T47D (cell line): ENCODE measurements around the gene KTN1.

Experiments used
- DNase-seq, 2 experiments: peaks; one replicate each; pipeline versions ENCODE4 v3.0.0 to v3.0.0-alpha.2; 2011 to 2012; ENCODE audit warnings: low read depth in 1 of 2, low spot score in 1 of 2
- JUND ChIP-seq: IDR thresholded peaks from 2 replicates; pipeline ENCODE4 v1.6.1; 2012; ENCODE audit warnings: low read depth
- in situ Hi-C: cut with HindIII; loops from 2 replicates; pipeline ENCODE4 v1.10.0; 2016; ENCODE audit warnings: low sequenced_read_pairs, low pct_unique_long_range_greater_than_20kb

KTN1 gene

DNA sequence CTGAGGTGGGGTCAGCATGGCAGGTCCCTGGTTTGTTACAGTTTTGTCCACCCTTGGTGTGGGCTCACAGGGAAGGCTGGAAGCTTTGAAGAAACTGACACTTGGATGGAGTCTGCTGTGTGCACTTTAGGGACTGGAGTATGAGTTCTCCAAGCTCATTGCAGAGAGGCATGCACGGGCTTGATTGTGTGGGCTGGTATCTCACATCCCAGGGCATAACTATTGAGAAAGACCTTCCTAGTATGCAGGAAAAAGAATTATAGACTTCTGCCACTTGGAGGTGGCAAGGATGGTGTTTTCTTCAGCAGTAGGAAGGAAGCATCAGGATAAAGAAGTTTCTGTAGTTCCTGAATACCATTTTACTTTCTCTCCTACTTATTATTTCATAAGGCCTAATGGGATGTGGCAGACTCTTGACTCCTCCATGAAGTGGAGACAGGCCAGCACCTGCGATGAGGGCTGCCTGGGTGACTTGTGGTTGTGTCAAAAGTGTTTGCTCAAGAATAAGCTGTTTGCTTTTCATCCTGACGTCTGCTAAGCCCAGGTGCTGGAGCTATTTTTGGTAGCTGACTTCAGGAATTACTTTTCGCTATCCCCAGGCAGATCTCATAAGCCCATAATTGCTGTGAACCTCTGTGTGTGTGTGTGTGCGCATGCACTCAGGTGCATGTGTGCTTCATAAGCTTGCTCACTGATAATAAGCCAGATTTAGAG lies 125.8 kb downstream of the KTN1 start:
- in situ Hi-C loops = no loop called here
- DNase-seq = peak; percentile 39 to 94

DNA sequence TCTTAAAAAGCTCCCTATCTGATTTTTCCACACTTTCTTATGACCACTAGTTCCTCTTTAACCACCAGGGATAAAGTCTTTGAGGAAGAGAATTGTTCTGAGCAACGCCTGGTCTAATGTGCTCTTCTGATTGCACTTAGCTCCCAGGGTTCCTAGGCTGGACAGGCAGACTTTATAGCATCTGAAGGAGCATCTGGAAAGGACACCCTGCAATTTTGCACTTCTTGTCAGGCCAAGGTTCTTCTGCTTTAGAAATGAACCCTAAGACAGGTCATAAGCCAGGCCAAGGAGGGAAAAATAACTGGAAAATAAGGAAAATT lies 126.3 kb downstream of the KTN1 start:
- no peak for DNase-seq
- in situ Hi-C loops = no loop called here
- no peak for TF ChIP-seq JUND

More for the DNA sequence above, 125.8 kb downstream of the KTN1 start:
- TF ChIP-seq JUND = peak; percentile 46; the same call in 1 of the 2 replicates

DNA sequence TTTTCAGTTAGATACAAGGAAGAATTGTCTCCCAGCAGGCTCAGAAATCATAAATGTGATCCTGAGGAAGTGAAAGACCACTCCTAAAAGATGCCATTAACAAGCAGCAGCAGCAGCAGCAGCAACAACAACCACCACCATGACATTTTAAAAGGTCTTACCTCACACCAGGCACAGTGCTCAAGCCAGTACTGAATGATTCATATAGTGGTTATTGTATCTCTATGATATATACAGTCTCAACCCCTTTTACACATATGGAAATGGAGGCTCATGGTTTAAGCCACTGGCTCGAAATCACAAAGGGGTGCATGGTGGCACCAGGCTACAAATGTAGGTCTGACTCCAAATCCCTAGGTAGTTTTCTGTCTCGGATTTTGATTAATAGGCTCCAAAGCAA lies 126.9 kb downstream of the KTN1 start:
- DNase-seq = no peak
- in situ Hi-C loops = no loop called here
- TF ChIP-seq JUND = no peak

DNA sequence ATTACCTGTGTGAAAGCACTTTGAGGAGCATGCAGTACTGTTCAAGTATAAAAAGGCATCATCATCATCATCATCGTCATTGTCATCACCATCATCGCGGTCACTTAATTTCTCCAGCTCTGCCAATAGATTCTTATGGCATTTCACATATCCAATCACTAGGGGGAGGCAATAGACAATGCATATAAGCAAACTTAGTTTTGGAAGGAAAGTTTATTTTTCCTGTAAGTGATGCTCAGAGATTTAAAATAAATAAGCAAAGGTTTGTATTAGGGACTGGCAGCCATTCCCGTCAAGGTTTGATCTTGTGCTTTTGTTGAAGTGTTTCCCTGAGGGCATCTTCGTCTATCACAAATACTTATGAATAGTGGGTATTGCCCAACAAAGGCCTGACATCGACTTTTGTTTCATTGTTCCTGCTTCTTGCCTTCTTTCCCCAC lies 127.4 kb downstream of the KTN1 start:
- TF ChIP-seq JUND = no peak
- DNase-seq = peak; percentile 33 to 68
- in situ Hi-C loops = no loop called here

DNA sequence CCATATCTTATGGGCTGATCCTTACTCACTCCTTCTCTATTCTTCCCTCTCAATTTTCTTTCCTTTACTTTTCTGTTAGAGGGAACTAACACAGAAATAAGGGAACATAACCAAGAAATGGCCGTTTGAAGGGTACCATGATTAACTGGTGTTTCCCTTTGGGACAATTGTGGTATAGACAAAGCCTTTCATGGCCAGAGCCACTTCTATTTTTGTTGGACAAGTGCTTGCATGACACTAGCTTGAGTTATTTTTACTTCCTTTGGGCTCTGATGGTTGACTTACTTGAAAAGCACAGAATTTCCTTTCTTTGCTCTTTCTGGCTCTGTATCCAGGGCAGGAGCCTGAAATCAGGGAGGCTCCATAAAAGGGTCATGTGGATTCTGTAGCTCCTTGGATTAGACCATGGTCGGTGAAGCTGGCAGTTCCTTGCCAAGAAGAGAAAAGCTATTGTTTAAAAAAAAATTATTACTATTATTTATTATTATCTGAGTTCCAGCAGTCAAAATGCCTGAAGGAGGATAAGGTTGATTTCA lies 130.6 kb downstream of the KTN1 start:
- TF ChIP-seq JUND = no peak
- in situ Hi-C loops = no loop called here
- DNase-seq = no peak

DNA sequence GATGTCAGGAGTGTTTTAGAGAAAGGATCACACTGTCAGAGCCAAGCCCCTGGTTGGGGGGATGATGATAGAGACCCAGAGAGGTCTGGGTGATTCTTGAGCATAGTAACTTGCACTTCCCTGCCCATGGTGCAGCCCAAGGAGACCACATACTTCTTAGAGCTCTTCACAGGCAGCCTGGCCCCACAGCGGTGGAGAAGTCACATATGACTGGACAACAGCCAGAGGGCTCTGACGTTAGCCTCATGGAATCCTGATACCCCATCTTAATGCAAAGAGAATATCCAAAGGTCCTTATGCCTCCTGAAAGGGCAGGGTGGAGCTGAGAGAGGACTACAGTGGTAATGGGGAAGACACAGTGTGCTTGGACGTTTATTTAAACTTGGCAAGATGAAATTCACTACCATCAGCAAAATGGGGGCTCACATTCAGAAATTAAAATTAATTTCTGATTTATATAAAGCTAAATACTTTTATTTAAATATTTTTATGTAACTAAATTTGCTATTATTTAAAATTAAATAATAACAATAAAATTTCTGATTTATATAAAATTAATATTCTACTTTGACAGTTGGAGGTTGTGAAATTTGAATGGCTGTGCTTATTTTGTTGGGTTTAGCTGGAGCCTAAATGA lies 131.3 kb downstream of the KTN1 start:
- in situ Hi-C loops = no loop called here
- no peak for DNase-seq
- TF ChIP-seq JUND = no peak

DNA sequence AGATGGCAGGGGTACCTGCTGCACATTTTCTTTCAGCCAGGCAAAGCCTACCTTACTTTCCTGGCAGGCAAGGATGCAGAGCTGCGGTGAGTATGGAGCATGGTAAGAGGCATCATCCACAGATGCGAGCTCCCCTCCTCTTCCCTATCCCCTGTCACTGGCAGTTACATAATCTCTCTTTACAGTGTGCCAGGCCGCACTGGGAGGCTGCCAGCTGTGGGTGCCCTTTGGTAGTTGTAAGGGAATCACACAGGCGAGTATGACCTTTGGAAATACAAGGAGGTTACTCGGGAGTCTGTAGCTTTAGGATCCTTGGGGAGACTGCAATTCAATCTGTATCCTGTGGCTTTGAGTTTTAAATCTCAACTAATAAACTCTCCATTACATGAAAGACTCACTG lies 132.5 kb downstream of the KTN1 start:
- in situ Hi-C loops = no loop called here
- no peak for TF ChIP-seq JUND
- no peak for DNase-seq

DNA sequence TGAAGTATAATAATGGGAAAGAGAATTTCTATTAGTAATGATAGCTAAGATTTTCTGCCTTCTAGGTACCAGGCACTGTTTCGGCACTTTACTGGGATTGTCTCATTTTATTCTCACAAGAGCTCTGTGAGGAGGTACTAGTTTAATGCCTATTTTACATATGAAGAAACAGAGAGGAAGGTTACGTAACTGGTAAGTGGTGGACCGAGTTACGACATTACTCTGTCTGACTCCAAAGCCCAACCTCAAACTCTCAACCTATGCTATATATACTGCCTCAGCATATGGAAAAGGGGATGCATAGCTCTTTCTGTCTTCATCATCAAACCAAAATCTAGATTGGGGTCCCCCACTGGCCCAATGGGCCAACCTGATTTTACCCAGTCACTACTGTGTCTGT lies 133.5 kb downstream of the KTN1 start:
- no peak for TF ChIP-seq JUND
- in situ Hi-C loops = no loop called here
- DNase-seq = no peak

DNA sequence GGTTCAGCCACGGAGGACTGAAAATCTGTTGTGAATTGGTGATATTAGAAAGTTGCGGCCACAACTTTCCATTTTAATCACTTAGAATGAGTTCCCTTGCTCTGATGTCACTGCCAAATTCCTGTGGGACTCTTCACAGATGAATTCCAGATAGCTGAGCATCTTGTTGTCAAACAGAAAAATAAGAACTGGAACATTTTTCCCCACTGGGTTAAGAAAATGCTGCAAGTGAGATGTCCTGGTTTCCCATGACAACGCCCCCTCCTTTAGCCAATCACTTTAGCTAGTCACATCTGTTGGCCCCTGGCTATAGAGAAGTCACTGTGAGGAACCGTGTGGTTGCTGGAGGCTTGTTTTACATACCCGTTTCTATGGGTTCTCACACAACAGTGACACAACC lies 135.9 kb downstream of the KTN1 start:
- no peak for DNase-seq
- in situ Hi-C loops = no loop called here
- TF ChIP-seq JUND = no peak

DNA sequence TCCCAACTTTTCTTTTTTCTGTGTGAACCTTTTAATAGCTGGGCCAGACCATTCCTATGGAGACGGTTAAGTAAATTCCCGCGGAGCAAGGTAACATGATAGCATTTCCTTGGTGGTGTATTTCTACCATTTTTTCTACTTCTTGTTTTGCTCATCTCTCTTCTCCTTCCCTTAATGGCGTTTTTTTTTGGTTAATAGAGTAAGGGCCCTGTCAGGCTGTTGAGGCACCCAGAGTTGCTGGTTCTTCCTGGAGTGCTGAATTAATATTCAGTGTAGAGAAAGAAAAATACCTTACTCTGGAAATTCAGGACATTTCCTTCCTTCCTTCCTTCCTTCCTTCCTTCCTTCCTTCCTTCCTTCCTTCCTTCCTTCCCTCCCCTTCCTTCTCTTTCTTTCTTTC lies 137.6 kb downstream of the KTN1 start:
- in situ Hi-C loops = no loop called here
- no peak for DNase-seq
- TF ChIP-seq JUND = no peak

DNA sequence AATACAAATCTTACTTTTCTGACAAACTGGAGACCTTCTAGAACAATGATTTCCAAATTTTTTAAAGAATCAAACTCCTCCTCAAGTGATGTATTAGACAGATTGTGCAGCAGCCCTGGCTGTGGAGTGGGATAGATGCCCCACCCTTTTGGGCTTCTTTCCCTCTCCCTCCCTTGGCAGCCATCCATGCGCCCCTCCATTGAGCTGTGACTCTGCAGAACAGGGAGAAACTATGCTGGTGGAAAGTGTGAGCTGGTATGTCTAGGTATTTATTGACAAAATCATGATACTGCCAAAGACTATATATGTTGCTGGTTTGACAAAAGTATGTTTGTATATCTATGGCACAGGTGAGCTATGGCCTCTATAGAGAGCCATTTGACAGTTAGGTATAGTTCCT lies 138.5 kb downstream of the KTN1 start:
- no peak for DNase-seq
- no peak for TF ChIP-seq JUND
- in situ Hi-C loops = no loop called here

DNA sequence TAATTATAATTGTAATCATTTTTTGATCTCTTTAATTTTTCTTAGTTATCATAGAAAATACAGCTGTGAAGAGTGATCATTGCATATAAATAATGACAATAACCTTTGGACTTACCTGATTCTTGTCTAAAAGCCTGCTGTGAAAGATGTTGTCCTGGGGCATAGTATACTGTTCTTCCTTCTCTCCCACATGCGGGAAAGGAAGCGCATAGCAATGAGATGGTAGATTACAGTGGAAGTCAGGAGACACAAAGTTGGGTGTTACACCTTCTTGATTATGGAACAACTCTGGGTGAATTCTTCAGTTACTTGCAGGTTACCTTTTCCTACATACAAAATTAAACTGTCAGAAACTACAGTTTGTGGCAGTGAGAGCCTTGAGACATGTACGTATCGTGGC lies 140.8 kb downstream of the KTN1 start:
- TF ChIP-seq JUND = no peak
- in situ Hi-C loops = no loop called here
- no peak for DNase-seq

DNA sequence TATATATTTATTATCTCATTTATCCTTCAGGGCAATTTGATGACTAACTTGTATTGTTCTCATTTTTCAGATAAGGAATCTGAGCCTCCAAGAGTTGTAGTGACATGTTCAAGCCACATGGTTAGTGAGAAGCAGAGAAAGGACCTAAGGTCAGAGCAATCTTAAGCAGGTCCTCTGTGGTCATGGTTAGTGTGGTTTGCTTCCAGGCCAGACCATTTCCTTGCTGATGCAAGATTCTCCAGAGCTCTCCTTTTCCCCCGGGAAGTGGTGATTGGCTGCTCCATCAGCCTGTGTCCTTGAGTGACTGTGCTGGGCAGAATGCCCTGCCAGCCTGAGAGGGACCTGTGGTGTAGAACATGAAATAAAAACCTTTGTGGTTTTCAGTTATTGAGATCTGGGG lies 141.3 kb downstream of the KTN1 start:
- no peak for DNase-seq
- in situ Hi-C loops = no loop called here

More for the DNA sequence above, 141.3 kb downstream of the KTN1 start:
- no peak for TF ChIP-seq JUND
